NCI-H82 treated with DMSO at 0.1 percent for 48 hours (cell line): Measurements from ENCODE around the gene DOCK10.

Experiments
- DNase-seq: peaks from one replicate; lab custom pipeline; 2025; ENCODE audit not compliant: unreplicated experiment; lab: John Stamatoyannopoulos, UW

DOCK10 gene

GRCh38 chr2:224729435-224729834, 312.8 kb downstream of the DOCK10 start:
- no peak for DNase-seq

DNA sequence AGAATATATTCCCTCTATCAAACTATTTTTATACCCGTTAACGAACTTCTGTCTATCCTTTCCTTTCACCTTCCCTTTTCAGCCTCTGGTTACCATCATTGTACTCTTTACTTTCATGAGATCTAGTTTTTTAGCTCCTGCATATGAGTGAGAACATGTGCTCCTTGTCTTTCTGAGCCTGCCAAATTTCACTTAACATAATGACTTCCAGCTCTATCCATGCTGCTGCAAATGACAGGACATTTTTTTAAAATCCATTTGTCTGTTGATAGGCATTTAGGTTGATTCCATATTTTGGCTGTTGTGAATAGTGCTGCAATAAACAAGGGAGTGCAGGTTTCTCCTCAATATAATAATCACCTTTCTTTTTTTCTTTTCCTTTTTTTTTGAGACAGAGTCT, 317.9 kb downstream of the DOCK10 start:
- no peak for DNase-seq

GRCh38 chr2:224723586-224724217, 318.6 kb downstream of the DOCK10 start:
- DNase-seq: no peak

DNA sequence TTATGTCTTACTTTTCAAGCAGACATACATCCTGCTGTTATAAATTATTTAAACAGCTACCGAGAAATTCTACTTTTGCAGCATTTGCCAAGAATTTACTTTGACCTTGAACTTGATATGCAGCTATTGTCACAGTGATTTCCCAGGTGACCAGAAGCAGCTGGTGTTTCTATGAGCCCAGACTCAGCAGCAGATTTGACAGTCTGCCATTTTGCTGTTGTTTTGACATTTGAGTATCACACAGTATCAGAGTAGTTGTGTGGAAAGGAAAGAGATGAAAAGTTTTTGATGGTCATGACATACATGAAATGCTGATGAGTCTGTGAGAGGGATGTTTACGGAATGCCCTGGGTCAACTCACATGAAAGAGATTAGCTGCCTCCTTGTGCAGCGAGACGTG, 319.5 kb downstream of the DOCK10 start:
- no peak for DNase-seq

- no peak for DNase-seq
Measured at GRCh38 chr2:224722250-224722649, 320.0 kb downstream of the DOCK10 start.

GRCh38 chr2:224716921-224717320, 325.3 kb downstream of the DOCK10 start:
- DNase-seq: no peak

- no peak for DNase-seq
Measured at GRCh38 chr2:224716201-224716600, 326.1 kb downstream of the DOCK10 start, which contains the start of gene CCDC195. TSS of gene CCDC195 (minus strand) at chr2:224716365. CDS start at chr2:224716365, 0 bp downstream.
